Measurements from ENCODE around the gene CLN5.

Gene CLN5

GRCh38 chr13:77019756-77020155 is 27.9 kb downstream of the CLN5 start:
- no peak for DNase-seq (ENCODE audit: low spot score)

- DNase-seq (ENCODE audit: low spot score): no peak
These were observed 30.5 kb downstream of the CLN5 start for GRCh38 chr13:77022341-77022740.

GRCh38 chr13:77026255-77026860 is 34.5 kb downstream of the CLN5 start:
- peak; percentile 51 for DNase-seq (ENCODE audit: low spot score)

GRCh38 chr13:77026861-77027621 is 35.2 kb downstream of the CLN5 start, which contains the start of gene FBXL3:
TSS of gene FBXL3 (minus strand) at chr13:77027159. CDS start at chr13:77021860, 5,299 bp downstream.
- peak; percentile 82 for DNase-seq (ENCODE audit: low spot score)

GRCh38 chr13:77028202-77028601 is 36.3 kb downstream of the CLN5 start:
- DNase-seq (ENCODE audit: low spot score): peak; percentile 30

GRCh38 chr13:77029436-77029835 is 37.6 kb downstream of the CLN5 start:
- DNase-seq (ENCODE audit: low spot score): no peak

- DNase-seq (ENCODE audit: low spot score): no peak
These were observed 39.9 kb downstream of the CLN5 start for GRCh38 chr13:77031656-77032243.

GRCh38 chr13:77033717-77034302 is 41.9 kb downstream of the CLN5 start:
- DNase-seq (ENCODE audit: low spot score): no peak

DNA sequence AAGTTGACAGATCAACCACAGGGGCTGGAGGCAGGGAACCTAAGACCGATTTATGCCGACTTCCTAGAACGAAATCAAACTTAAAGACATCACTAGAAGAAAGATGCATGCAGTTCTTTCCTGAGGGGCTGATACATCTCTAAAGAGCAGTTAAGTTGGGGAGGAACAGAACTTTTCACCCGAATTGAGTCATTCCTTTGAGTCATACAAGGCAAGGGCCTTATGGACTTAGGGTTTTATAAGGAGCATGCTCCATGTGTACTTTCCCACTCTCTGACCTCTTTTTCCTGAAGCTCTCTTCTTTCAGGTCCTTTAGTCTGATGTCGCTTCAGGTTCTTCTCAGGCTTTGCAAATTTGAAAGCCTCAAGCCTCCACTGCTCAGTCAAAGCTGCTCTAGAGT is 43.0 kb downstream of the CLN5 start:
- DNase-seq (ENCODE audit: low spot score): no peak

DNA sequence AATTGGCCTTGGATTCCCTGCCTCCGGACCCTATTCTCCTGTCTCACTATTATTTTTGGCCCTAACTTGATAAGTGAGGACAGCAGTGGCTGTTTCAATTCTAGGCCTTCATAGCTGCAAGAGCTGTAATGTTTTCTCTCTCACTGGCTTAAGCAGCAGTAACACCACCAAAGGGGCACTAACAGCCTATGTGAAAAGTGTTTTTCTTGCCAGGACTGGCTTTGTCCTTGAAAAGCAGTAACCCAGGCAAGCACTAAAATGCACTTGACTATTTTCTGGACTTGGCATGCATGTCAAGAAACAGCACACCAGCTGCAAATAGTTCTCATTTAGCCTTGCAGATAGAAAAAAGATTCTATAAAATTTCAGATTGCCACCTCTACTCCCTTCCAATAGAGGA is 44.4 kb downstream of the CLN5 start:
- DNase-seq (ENCODE audit: low spot score): no peak

- no peak for DNase-seq (ENCODE audit: low spot score)
These were observed 47.1 kb downstream of the CLN5 start for GRCh38 chr13:77038907-77039480.

- no peak for DNase-seq (ENCODE audit: low spot score)
These were observed 48.2 kb downstream of the CLN5 start for GRCh38 chr13:77040076-77040475.

- no peak for DNase-seq (ENCODE audit: low spot score)
These were observed 49.0 kb downstream of the CLN5 start for GRCh38 chr13:77040835-77041234.

DNA sequence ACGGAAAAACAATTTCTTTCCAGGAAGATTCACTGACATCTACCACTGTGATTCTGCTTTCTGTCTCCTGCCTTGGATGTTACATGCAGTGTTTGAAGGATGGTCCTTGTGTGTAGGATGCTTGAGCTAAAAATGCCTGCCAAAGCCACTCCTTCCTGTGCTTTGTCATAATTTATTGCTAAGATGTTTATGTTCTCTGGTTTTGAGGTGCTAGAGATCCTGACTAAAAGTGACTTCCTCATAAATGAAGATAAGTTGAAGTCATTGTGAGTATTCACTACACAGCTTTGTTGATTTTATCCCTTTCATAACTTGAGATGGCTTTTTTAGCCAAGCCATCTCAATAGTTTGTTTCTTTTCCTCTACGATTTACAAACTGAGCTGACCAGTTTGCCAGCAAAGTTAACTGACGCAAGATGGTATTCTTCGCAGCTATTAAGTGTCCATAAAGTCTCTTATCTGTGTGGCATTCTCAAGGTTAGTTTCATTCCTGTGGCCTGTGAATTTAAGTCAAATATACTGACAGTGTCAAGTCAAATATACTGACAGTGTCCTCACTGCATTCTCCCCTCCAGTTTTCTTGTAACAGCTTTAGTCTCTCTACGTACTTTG is 50.8 kb downstream of the CLN5 start:
- no peak for DNase-seq (ENCODE audit: low spot score)

DNA sequence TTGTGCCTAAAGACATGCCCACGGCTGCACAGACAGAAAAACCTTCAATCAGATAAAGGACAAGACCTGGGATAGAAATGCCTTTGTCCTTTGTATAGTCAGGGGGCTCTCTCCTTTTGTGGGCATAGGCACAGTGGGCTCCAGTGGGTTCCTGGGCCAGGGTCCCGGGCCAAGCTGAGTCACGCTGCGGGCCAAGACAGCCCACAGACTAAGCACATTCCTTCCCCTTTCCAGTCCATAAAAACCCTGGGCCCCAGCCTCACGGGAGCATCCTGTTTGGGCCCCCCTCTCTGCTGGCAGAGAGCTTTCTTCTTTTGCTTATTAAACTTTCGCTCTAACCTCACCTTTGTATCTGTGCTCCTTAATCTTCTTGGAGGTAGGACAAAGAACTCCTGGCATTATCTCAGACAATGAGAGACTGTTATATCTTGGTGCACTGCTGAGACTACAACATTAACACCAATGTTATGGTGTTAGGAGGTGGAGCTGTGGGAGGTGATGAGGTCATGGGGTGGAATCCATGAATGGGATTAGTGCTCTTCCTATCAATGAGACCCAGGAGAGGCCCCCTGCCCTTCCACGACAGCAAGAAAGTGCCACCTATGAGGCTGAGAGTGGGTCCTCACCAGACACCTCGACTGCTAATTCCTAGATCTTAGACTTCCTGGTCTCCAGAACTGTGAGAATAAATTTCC is 55.9 kb downstream of the CLN5 start:
- DNase-seq (ENCODE audit: low spot score): no peak

- no peak for DNase-seq (ENCODE audit: low spot score)
These were observed 56.8 kb downstream of the CLN5 start for GRCh38 chr13:77048681-77049080.

DNA sequence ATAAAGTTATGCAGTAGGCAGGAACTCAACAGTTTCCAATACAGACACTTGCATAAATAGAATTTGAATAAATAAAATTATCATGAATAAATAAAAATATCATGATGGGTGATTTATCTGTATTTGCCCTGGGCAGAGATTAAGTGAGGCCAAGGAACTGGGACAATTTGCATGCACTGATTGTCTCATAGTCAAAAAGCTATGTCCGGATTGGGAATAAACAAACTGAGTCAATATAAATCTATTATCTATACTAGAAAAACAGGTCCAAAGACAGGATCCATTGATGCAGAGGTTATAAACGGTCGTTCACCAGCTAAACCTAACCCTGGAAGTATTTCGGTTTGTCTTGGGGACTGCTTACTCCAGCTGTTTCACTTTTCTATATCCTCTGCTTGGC is 61.3 kb downstream of the CLN5 start:
- no peak for DNase-seq (ENCODE audit: low spot score)

All from kidney capillary endothelial cell (primary cell).